OCI-LY1 (cell line): ENCODE data around the gene NDUFA11.

ENCODE experiments used
- H2AFZ ChIP-seq: fragments of 200-600 bp; sonication (generic), shearing (Covaris generic); 2 replicates; pipeline ENCODE4 v1.6.0; 2014; ENCODE audit warnings: antibody characterized with exemption, mild to moderate bottlenecking, low read length
- H3F3A ChIP-seq: fragments of 200-600 bp; sonication (generic), shearing (Covaris generic); 2 replicates; pipeline ENCODE4 v1.6.0; 2014; ENCODE audit warnings: mild to moderate bottlenecking, antibody characterized with exemption, low read length, moderate library complexity; ENCODE audit not compliant: insufficient read depth
- H3K27ac ChIP-seq: fragments of 200-600 bp; sonication (generic); 2 replicates; pipeline ENCODE4 v1.5.1; 2014; ENCODE audit warnings: low read length, mixed run types, mild to moderate bottlenecking, low read depth; ENCODE audit not compliant: poor library complexity, severe bottlenecking
- H3K27me3 ChIP-seq: fragments of 200-600 bp; sonication (generic); 2 replicates; pipeline ENCODE4 v1.6.0; 2014; ENCODE audit warnings: antibody characterized with exemption, mild to moderate bottlenecking, low read length, moderate library complexity; ENCODE audit not compliant: insufficient read depth
- H3K36me3 ChIP-seq: fragments of 200-600 bp; sonication (generic); 2 replicates; pipeline ENCODE4 v1.6.1; 2014; ENCODE audit warnings: mild to moderate bottlenecking, antibody characterized with exemption, low read length, moderate library complexity, mixed read lengths; ENCODE audit not compliant: insufficient read depth
- H3K4me1 ChIP-seq: fragments of 200-600 bp; sonication (generic); 2 replicates; pipeline ENCODE4 v1.5.1; 2014; ENCODE audit warnings: mild to moderate bottlenecking, low read length, moderate library complexity; ENCODE audit not compliant: insufficient read depth, severe bottlenecking
- H3K4me2 ChIP-seq: fragments of 200-600 bp; sonication (generic), shearing (Covaris generic); 2 replicates; pipeline ENCODE4 v1.6.1; 2014; ENCODE audit warnings: low read length
- H3K4me3 ChIP-seq: fragments of 200-600 bp; sonication (generic); 2 replicates; pipeline ENCODE4 v1.5.1; 2014; ENCODE audit warnings: low read length, low read depth, mild to moderate bottlenecking, mixed read lengths; ENCODE audit not compliant: poor library complexity, severe bottlenecking
- H3K79me2 ChIP-seq: fragments of 200-600 bp; shearing (Covaris generic); 2 replicates; pipeline ENCODE4 v1.6.1; 2016; ENCODE audit warnings: mixed run types, low read length, mixed read lengths; ENCODE audit not compliant: insufficient read depth
- H3K9ac ChIP-seq: fragments of 200-600 bp; sonication (generic), shearing (Covaris generic); 2 replicates; pipeline ENCODE4 v1.6.1; 2014; ENCODE audit warnings: mild to moderate bottlenecking, low read length, mixed read lengths
- H3K9me2 ChIP-seq: fragments of 200-600 bp; sonication (generic), shearing (Covaris generic); 2 replicates; pipeline ENCODE4 v1.6.1; 2014; ENCODE audit warnings: low read depth, mild to moderate bottlenecking, low read length, mixed read lengths
- H3K9me3 ChIP-seq: fragments of 200-600 bp; shearing (Covaris generic); 2 replicates; pipeline ENCODE4 v1.6.1; 2014; ENCODE audit warnings: low read length, mixed read lengths
- H4K20me1 ChIP-seq: fragments of 200-600 bp; sonication (generic), shearing (Covaris generic); 2 replicates; pipeline ENCODE4 v1.6.0; 2016; ENCODE audit warnings: mild to moderate bottlenecking, low read length; ENCODE audit not compliant: insufficient read depth
- EZH2 ChIP-seq: fragments of 200-600 bp; sonication (generic), shearing (Covaris generic); IDR thresholded peaks from 2 replicates; pipeline ENCODE4 v1.8.0; 2017; ENCODE audit warnings: borderline replicate concordance, mixed run types, mild to moderate bottlenecking, antibody characterized with exemption, low read length, moderate library complexity, mixed read lengths
- TF ChIP-seq, protein P1 (sequence below): fragments of 200-600 bp; sonication (generic), shearing (Covaris generic); IDR thresholded peaks from 2 replicates; pipeline ENCODE4 v1.5.1; 2017; ENCODE audit warnings: mild to moderate bottlenecking, antibody characterized with exemption, low read length, moderate library complexity, mixed read lengths

Gene NDUFA11

GRCh38 chr19:5936292-5936592 lies 32.7 kb upstream of the NDUFA11 start:
- Histone ChIP-seq H3K4me1 (no peaks in the 10 kb centered on the region), H3K27ac (no peak overlapping the region), H3K9me2 (no peaks in the 10 kb centered on the region), H3K36me3 (peaks cover 77% of the 10 kb centered on the region), H3K4me3 (no peak overlapping the region), H4K20me1 (no peaks in the 10 kb centered on the region), H3K4me2 (no peak overlapping the region), H3K9ac (no peak overlapping the region), H3K79me2 (no peaks in the 10 kb centered on the region), H3K9me3 (no peaks in the 10 kb centered on the region), H3K27me3 (no peaks in the 10 kb centered on the region), H3F3A (no peaks in the 10 kb centered on the region), H2AFZ (no peak overlapping the region)
- TF ChIP-seq EZH2, result no peak
- TF ChIP-seq, protein P1, sequence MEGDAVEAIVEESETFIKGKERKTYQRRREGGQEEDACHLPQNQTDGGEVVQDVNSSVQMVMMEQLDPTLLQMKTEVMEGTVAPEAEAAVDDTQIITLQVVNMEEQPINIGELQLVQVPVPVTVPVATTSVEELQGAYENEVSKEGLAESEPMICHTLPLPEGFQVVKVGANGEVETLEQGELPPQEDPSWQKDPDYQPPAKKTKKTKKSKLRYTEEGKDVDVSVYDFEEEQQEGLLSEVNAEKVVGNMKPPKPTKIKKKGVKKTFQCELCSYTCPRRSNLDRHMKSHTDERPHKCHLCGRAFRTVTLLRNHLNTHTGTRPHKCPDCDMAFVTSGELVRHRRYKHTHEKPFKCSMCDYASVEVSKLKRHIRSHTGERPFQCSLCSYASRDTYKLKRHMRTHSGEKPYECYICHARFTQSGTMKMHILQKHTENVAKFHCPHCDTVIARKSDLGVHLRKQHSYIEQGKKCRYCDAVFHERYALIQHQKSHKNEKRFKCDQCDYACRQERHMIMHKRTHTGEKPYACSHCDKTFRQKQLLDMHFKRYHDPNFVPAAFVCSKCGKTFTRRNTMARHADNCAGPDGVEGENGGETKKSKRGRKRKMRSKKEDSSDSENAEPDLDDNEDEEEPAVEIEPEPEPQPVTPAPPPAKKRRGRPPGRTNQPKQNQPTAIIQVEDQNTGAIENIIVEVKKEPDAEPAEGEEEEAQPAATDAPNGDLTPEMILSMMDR, result no peak

- no peak overlapping the region for H3K9ac ChIP-seq
- H2AFZ ChIP-seq, result no peak overlapping the region
- no peaks in the 10 kb centered on the region for H3K79me2 ChIP-seq
- no peaks in the 10 kb centered on the region for H3K4me1 ChIP-seq
- no peaks in the 10 kb centered on the region for H4K20me1 ChIP-seq
- no peaks in the 10 kb centered on the region for H3K27me3 ChIP-seq
- H3K4me3 ChIP-seq, result no peak overlapping the region
- H3K4me2 ChIP-seq, result no peak overlapping the region
- TF ChIP-seq, protein P1, result no peak
- no peak for TF ChIP-seq EZH2
- H3K27ac ChIP-seq, result no peak overlapping the region
- H3K36me3 ChIP-seq, result peaks cover 77% of the 10 kb centered on the region
- H3F3A ChIP-seq, result no peaks in the 10 kb centered on the region
- no peaks in the 10 kb centered on the region for H3K9me3 ChIP-seq
- H3K9me2 ChIP-seq, result no peaks in the 10 kb centered on the region
Observed at GRCh38 chr19:5935473-5936291, 32.1 kb upstream of the NDUFA11 start.

- Histone ChIP-seq H3K4me1 (no peaks in the 10 kb centered on the region), H3K9me2 (no peaks in the 10 kb centered on the region), H4K20me1 (no peaks in the 10 kb centered on the region), H3K36me3 (peaks cover 77% of the 10 kb centered on the region), H3K79me2 (no peaks in the 10 kb centered on the region), H3K9me3 (no peaks in the 10 kb centered on the region), H3K9ac (no peak overlapping the region), H2AFZ (no peak overlapping the region), H3K27me3 (no peaks in the 10 kb centered on the region), H3K4me2 (no peak overlapping the region), H3K27ac (no peak overlapping the region), H3F3A (no peaks in the 10 kb centered on the region), H3K4me3 (no peak overlapping the region)
- no peak for TF ChIP-seq EZH2
- TF ChIP-seq, protein P1, result no peak
Observed at GRCh38 chr19:5934774-5935472, 31.3 kb upstream of the NDUFA11 start.
